HepG2 (cell line): ENCODE data around the gene BRD3. TPM values are rescaled to one million over a fixed set of nuclear protein-coding genes. Genes with fewer than 3 reads are reported as not detected.

Experiments used
- FOXJ3 ChIP-seq: sonication (generic); formaldehyde crosslinking; IDR thresholded peaks from 2 replicates; pipeline ENCODE4 v1.4.0; 2020; ENCODE audit warnings: missing genetic modification reagents, mild to moderate bottlenecking, borderline replicate concordance
- MTERF4 ChIP-seq: sonication (generic); formaldehyde crosslinking; IDR thresholded peaks from 2 replicates; pipeline ENCODE4 v1.8.0; 2023; ENCODE audit warnings: mild to moderate bottlenecking, missing genetic modification reagents
- NR2F1 ChIP-seq, 2 experiments: fragments of 450-650 bp in 1 of 2; formaldehyde crosslinking in 1 of 2; IDR thresholded peaks; 2 replicates each; pipeline versions ENCODE4 v1.5.0 to v1.6.1; 2016 to 2020; ENCODE audit warnings: mild to moderate bottlenecking in 1 of 2, missing compliant biosample characterization in 1 of 2, missing genetic modification reagents in 1 of 2, moderate library complexity in 1 of 2
- PATZ1 ChIP-seq: sonication (generic); formaldehyde crosslinking; IDR thresholded peaks from 2 replicates; pipeline ENCODE4 v1.4.0; 2020; ENCODE audit warnings: missing genetic modification reagents
- PHB2 ChIP-seq: fragments of 450-650 bp; IDR thresholded peaks from 2 replicates; pipeline ENCODE4 v1.6.1; 2018; ENCODE audit not compliant: partially characterized antibody
- SOX6 ChIP-seq, 2 experiments: fragments of 450-650 bp in 1 of 2; sonication (generic) in 1 of 2; formaldehyde crosslinking in 1 of 2; IDR thresholded peaks; 2 replicates each; pipeline versions ENCODE4 v1.4.0 to v1.6.1; 2017 to 2020; ENCODE audit warnings: antibody characterized with exemption in 1 of 2, mild to moderate bottlenecking in 1 of 2, missing genetic modification reagents in 1 of 2
- SP140L ChIP-seq: sonication (generic); formaldehyde crosslinking; IDR thresholded peaks from 2 replicates; pipeline ENCODE4 v1.4.0; 2020; ENCODE audit warnings: missing genetic modification reagents, borderline replicate concordance
- TAF15 ChIP-seq: fragments of 200-400 bp; formaldehyde crosslinking; IDR thresholded peaks from one replicate; pipeline ENCODE4 v1.6.1; 2018; ENCODE audit warnings: mild to moderate bottlenecking, low read depth, low read length; ENCODE audit not compliant: poor library complexity, severe bottlenecking
- ZBTB42 ChIP-seq: sonication (generic); formaldehyde crosslinking; IDR thresholded peaks from 2 replicates; pipeline ENCODE4 v1.5.0; 2020; ENCODE audit warnings: mild to moderate bottlenecking, missing genetic modification reagents
- ZNF3 ChIP-seq: IDR thresholded peaks from 2 replicates; pipeline ENCODE4 v1.7.0; 2017; ENCODE audit warnings: inconsistent platforms
- ZNF33A ChIP-seq: sonication (generic); formaldehyde crosslinking; IDR thresholded peaks from 2 replicates; pipeline ENCODE4 v1.5.1; 2020; ENCODE audit warnings: missing genetic modification reagents, mild to moderate bottlenecking, moderate library complexity, borderline replicate concordance
- ZNF513 ChIP-seq: sonication (generic); formaldehyde crosslinking; conservative IDR thresholded peaks from 2 replicates; pipeline ENCODE4 v1.5.0; 2020; ENCODE audit warnings: missing genetic modification reagents
- ZNF546 ChIP-seq: sonication (generic); formaldehyde crosslinking; conservative IDR thresholded peaks from 2 replicates; pipeline ENCODE4 v1.8.1; 2023; ENCODE audit warnings: mild to moderate bottlenecking, missing genetic modification reagents
- ZNF547 ChIP-seq: sonication (generic); formaldehyde crosslinking; IDR thresholded peaks from 2 replicates; pipeline ENCODE4 v1.5.1; 2020; ENCODE audit warnings: mild to moderate bottlenecking, missing genetic modification reagents
- ZNF563 ChIP-seq: sonication (generic); formaldehyde crosslinking; IDR thresholded peaks from 2 replicates; pipeline ENCODE4 v1.8.0; 2022; ENCODE audit warnings: mild to moderate bottlenecking, moderate library complexity, missing genetic modification reagents
- ZNF691 ChIP-seq: sonication (generic); formaldehyde crosslinking; IDR thresholded peaks from 2 replicates; pipeline ENCODE4 v1.4.0; 2020; ENCODE audit warnings: missing genetic modification reagents, low read depth, mild to moderate bottlenecking, borderline replicate concordance
- ZNF790 ChIP-seq: sonication (generic); formaldehyde crosslinking; IDR thresholded peaks from 2 replicates; pipeline ENCODE4 v1.8.0; 2022; ENCODE audit warnings: missing genetic modification reagents, mild to moderate bottlenecking, borderline replicate concordance
- ZUFSP ChIP-seq: sonication (generic); formaldehyde crosslinking; IDR thresholded peaks from 2 replicates; pipeline ENCODE4 v1.9.0; 2021; ENCODE audit warnings: missing genetic modification reagents, mild to moderate bottlenecking, borderline replicate concordance
- polyA plus RNA-seq, 8 experiments: library from polyadenylated mRNA; depleted of rRNA in 3 of 8; stranded (reverse) in 7 of 8; unstranded in 1 of 8; fragments of >200 nt; fragmentation: Illumina TruSeq in 4 of 8; extraction: Trizol in 4 of 8; gene quantifications; 2 replicates each; pipeline versions ENCODE4 v1.2.1 to v1.2.3, GENCODE V29; 2011 to 2016; ENCODE audit warnings: low read depth in 4 of 8, missing spikeins in 1 of 8, mixed read lengths in 1 of 8; ENCODE audit not compliant: insufficient read depth in 1 of 8
- total RNA-seq, 5 experiments: library from RNA; depleted of rRNA; stranded (reverse); fragments of >200 nt; fragmentation: Illumina TruSeq; extraction: Trizol; gene quantifications; 2 replicates each; pipeline ENCODE4 v1.2.3, GENCODE V29; 2016; ENCODE audit warnings: low read depth in 1 of 5

The BRD3 gene
- total and polyA plus RNA-seq, 2 of the 13 experiments (the other 11 are each of a cell fraction or from before 2014, with no cell fraction given) = 5.9 to 12.9 TPM

GRCh38 chr9:134057751-134058701 lies 9.8 kb downstream of the BRD3 start (continued):
- TF ChIP-seq ZNF790 (CRISPR knock-in tag) (no peak), TAF15 (no peak), NR2F1 (CRISPR knock-in tag; IDR thresholded peaks at IDR 0.05) (no peak), MTERF4 (CRISPR knock-in tag) (no peak), ZNF513 (CRISPR knock-in tag) (no peak), ZBTB42 (no peak), PATZ1 (peak; percentile 97), ZNF563 (CRISPR knock-in tag) (peak; percentile 66; the same call in 1 of the 2 replicates), SP140L (CRISPR knock-in tag) (no peak), ZUFSP (CRISPR knock-in tag) (no peak), ZNF691 (CRISPR knock-in tag) (no peak; the same call in 1 of the 2 replicates), ZNF3 (CRISPR knock-in tag) (no peak), ZNF546 (CRISPR knock-in tag) (no peak), ZNF33A (CRISPR knock-in tag) (no peak), FOXJ3 (peak; percentile 62; the same call in 1 of the 2 replicates), SOX6 (IDR thresholded peaks at IDR 0.05) (no peak), SOX6 (CRISPR knock-in tag; IDR thresholded peaks at IDR 0.05) (peak; percentile 86), ZNF547 (CRISPR knock-in tag) (no peak), PHB2 (no peak)
